ENCODE results near the gene IFNK. TPM values are rescaled to one million over a fixed set of nuclear protein-coding genes. Genes with fewer than 3 reads are reported as not detected.
A peak's percentile ranks its signal among the peaks of the same experiment; 100 is the strongest.

Gene IFNK
- total RNA-seq, 1 donor from 2014 or later = not detected

DNA sequence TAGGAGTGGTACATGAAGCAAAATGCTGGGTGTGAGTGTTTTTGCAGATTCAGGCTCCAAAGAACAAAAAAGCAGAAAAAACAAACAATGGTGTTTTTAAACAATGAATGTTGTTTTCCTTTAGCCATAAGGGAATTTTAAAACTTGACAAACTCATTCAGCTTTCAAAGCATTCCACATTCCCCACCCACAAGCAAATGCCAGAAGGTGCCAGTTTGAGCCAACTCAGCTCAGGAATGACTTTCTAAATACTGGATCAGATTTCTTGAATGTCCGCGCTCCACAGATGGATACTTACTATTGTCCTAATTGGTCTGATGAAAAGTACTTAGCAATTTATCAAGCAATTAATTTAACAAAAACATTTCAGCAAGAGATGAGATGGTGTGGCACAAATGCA lies 18.4 kb downstream of the IFNK start:
- Mint-ChIP-seq H3K36me3 (ENCODE audit: insufficient read depth) (peaks cover 8% of the 10 kb centered on the region), H3K27me3 (no peaks in the 10 kb centered on the region), H3K27ac (no peak overlapping the region), H3K4me3 (ENCODE audit: low read depth) (no peak overlapping the region), H3K4me1 (ENCODE audit: low read depth) (no peaks in the 10 kb centered on the region), H3K9me3 (ENCODE audit: low read depth) (no peaks in the 10 kb centered on the region)
- TF ChIP-seq, protein P1, sequence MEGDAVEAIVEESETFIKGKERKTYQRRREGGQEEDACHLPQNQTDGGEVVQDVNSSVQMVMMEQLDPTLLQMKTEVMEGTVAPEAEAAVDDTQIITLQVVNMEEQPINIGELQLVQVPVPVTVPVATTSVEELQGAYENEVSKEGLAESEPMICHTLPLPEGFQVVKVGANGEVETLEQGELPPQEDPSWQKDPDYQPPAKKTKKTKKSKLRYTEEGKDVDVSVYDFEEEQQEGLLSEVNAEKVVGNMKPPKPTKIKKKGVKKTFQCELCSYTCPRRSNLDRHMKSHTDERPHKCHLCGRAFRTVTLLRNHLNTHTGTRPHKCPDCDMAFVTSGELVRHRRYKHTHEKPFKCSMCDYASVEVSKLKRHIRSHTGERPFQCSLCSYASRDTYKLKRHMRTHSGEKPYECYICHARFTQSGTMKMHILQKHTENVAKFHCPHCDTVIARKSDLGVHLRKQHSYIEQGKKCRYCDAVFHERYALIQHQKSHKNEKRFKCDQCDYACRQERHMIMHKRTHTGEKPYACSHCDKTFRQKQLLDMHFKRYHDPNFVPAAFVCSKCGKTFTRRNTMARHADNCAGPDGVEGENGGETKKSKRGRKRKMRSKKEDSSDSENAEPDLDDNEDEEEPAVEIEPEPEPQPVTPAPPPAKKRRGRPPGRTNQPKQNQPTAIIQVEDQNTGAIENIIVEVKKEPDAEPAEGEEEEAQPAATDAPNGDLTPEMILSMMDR (IDR thresholded peaks at IDR 0.05; ENCODE audit: unreplicated experiment) = no peak
- DNase-seq (ENCODE audit: low spot score, unreplicated experiment) = no peak

DNA sequence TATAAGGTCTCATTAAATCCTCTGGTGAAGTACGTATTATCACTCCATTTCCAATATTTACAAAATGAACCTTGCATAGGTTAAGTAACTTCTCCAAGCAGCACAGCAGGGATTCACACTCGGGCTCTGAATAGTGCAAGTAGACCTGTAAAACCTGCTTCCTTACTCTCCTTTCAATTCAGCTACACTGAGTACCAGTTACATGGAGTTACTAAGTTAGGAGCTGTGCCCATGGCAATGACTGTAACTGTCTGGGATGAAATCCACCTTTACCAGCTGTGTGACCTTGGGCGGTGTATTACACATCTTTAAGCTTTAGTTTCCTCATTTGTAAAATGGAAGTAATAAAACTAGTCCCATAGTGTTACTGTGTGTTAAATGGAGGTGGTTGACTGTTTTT lies 21.4 kb downstream of the IFNK start:
- peaks cover 8% of the 10 kb centered on the region for H3K36me3 Mint-ChIP-seq (ENCODE audit: insufficient read depth)
- TF ChIP-seq, protein P1 (IDR thresholded peaks at IDR 0.05; ENCODE audit: unreplicated experiment) = no peak
- no peak for DNase-seq (ENCODE audit: low spot score, unreplicated experiment)
- H3K9me3 Mint-ChIP-seq (ENCODE audit: low read depth) = no peaks in the 10 kb centered on the region
- H3K4me3 Mint-ChIP-seq (ENCODE audit: low read depth) = no peak overlapping the region
- no peaks in the 10 kb centered on the region for H3K27me3 Mint-ChIP-seq
- no peaks in the 10 kb centered on the region for H3K4me1 Mint-ChIP-seq (ENCODE audit: low read depth)
- no peak overlapping the region for H3K27ac Mint-ChIP-seq

DNA sequence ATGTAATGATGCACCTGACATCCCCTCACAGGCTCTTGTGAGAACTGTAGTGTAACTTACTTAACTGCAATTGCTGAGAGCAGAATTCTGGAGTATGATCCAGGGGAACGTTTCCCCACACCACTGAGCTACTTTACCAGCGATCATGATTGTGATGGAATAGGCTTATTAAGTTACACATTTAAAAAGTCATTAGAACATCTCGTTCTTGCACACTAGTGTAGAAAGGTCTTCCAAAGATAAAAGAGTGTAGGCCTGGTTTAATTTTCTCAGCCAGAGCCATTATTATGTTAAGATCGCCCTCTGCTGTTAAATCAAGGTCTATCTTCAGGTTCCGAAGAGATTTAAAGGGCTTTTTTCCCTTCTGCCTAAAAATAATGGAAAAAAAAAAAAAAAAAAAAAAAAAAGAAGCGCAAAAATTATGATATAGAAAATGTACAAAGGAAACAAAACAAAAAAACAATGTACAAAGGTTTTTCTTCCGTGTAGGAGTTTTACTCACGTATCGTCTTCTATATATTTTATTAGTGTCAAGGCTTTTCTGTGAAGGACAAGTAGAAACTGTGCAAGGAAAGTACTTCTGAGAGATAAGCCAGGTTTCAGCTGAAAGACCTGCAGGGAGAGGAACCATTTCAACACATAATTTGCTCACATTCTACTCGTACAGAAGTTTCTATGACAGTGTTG lies 24.1 kb downstream of the IFNK start:
- TF ChIP-seq, protein P1 (IDR thresholded peaks at IDR 0.05; ENCODE audit: unreplicated experiment) = peak; percentile 66
- Mint-ChIP-seq H3K27me3 (no peaks in the 10 kb centered on the region), H3K36me3 (ENCODE audit: insufficient read depth) (peaks cover 13% of the 10 kb centered on the region), H3K4me1 (ENCODE audit: low read depth) (no peaks in the 10 kb centered on the region), H3K4me3 (ENCODE audit: low read depth) (no peak overlapping the region), H3K27ac (no peak overlapping the region), H3K9me3 (ENCODE audit: low read depth) (no peaks in the 10 kb centered on the region)
- no peak for DNase-seq (ENCODE audit: low spot score, unreplicated experiment)

DNA sequence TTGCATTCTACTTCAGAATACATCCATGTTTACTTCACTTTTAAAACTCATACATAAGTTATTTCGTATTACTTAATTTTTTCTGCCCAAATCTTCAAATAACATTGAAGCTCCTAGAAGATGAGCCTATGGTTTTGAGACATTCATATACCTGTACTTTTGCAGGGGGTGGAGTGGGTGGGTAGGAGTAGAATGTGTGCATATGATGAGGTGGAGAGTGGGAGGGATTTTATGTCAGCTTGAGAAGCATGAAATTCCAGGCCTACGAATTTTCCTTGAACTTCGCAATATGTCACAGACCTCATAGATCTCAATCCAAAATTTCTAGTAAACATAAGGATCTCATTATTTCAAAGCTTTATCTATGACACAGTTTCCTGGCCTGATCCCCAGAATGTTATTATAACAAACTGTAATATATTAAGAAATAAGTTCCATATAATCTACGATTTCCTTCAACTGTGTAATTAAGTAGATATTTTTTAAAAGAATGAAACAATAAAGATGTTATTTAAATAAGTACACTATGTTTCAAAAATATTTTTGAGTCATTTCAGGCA lies 25.2 kb downstream of the IFNK start:
- H3K9me3 Mint-ChIP-seq (ENCODE audit: low read depth) = no peaks in the 10 kb centered on the region
- no peak overlapping the region for H3K4me3 Mint-ChIP-seq (ENCODE audit: low read depth)
- DNase-seq (ENCODE audit: low spot score, unreplicated experiment) = no peak
- H3K4me1 Mint-ChIP-seq (ENCODE audit: low read depth) = no peaks in the 10 kb centered on the region
- H3K36me3 Mint-ChIP-seq (ENCODE audit: insufficient read depth) = peaks cover 22% of the 10 kb centered on the region
- TF ChIP-seq, protein P1 (IDR thresholded peaks at IDR 0.05; ENCODE audit: unreplicated experiment) = no peak
- H3K27me3 Mint-ChIP-seq = no peaks in the 10 kb centered on the region
- no peak overlapping the region for H3K27ac Mint-ChIP-seq

DNA sequence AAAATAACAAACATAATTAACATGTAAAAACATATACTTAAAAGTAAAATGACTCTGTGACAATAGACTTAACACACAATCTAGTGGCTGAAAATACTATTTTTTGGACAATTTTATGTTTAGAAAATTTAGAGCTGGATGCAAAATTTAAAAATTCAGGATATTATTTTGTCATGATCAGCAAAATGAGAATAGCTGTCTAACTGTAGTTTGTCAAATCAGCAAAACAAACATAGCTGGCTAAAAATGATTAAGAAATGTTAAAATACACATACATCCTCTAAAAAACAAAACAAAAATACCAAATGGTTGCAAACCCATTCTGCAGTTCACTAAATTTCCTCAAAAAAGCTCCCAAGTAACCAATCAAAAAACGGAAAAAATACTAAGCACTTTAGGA lies 30.6 kb downstream of the IFNK start:
- H3K27ac Mint-ChIP-seq = no peak overlapping the region
- no peak for DNase-seq (ENCODE audit: low spot score, unreplicated experiment)
- H3K36me3 Mint-ChIP-seq (ENCODE audit: insufficient read depth) = peaks cover 23% of the 10 kb centered on the region
- H3K4me1 Mint-ChIP-seq (ENCODE audit: low read depth) = no peaks in the 10 kb centered on the region
- no peaks in the 10 kb centered on the region for H3K27me3 Mint-ChIP-seq
- H3K4me3 Mint-ChIP-seq (ENCODE audit: low read depth) = no peak overlapping the region
- TF ChIP-seq, protein P1 (IDR thresholded peaks at IDR 0.05; ENCODE audit: unreplicated experiment) = no peak
- no peaks in the 10 kb centered on the region for H3K9me3 Mint-ChIP-seq (ENCODE audit: low read depth)
